ENCODE results near the gene ZSWIM1. TPM values are rescaled to one million over a fixed set of nuclear protein-coding genes. Genes with fewer than 3 reads are reported as not detected.
A peak's percentile ranks its signal among the peaks of the same experiment; 100 is the strongest.

Gene ZSWIM1
- total and polyA plus RNA-seq, 2 of the 4 experiments (the other 2 are of a cell fraction), result 4.2 to 10.0 TPM

GRCh38 chr20:45894797-45895196 is 13.8 kb downstream of the ZSWIM1 start:
- H3K18ac ChIP-seq (ENCODE audit: low read depth, low read length), result no peak overlapping the region
- no peak overlapping the region for H2AK5ac ChIP-seq (ENCODE audit: low read depth, low read length)
- H3K4me3 ChIP-seq (ENCODE audit: insufficient read depth, low read depth, low read length), result no peak overlapping the region
- H3K4me1 ChIP-seq (ENCODE audit: control insufficient read depth, insufficient read depth, low read length), result peaks cover 3% of the 10 kb centered on the region; the same call in 1 of the 2 replicates
- ChIA-PET POLR2A (ENCODE audit: unreplicated experiment) (no interaction called here), CTCF (no interaction called here)
- H3K56ac ChIP-seq (ENCODE audit: extremely low read depth, insufficient read depth, low read length), result no peak overlapping the region
- 0 out of 2 replicates have a peak, but pooled peaks cover 8% of the 10 kb centered on the region for H4K20me1 ChIP-seq (ENCODE audit: insufficient read depth, low read length)
- in situ Hi-C loops (cut with MboI; ENCODE audit: low sequenced_read_pairs) (no loop called here), dilution Hi-C loops (cut with HindIII; ENCODE audit: low sequenced_read_pairs, unreplicated experiment) (no loop called here), intact Hi-C loops (cut with micrococcal nuclease) (loop anchor here (5.0 kb wide), 1 partner anchor 78 kb away; the partner anchor contains the start of gene ZNF335)
- H2BK5ac ChIP-seq (ENCODE audit: low read depth, low read length, poor library complexity, severe bottlenecking), result no peak overlapping the region
- no peak overlapping the region for H2BK15ac ChIP-seq (ENCODE audit: low read depth, low read length)
- H2BK120ac ChIP-seq (ENCODE audit: low read depth, low read length), result no peak overlapping the region
- WGBS, 2 experiments (ENCODE audit: extremely low coverage in 2 of 2, insufficient read length in 1 of 2), result no CpG with 5 or more reads among the region's 12 CpGs
- no peak overlapping the region for H2BK20ac ChIP-seq (ENCODE audit: low read depth, low read length)
- ATAC-seq (ENCODE audit: low read depth), result no peak
- H3K4ac ChIP-seq (ENCODE audit: low read depth, low read length), result no peak overlapping the region
- no peak overlapping the region for H4K91ac ChIP-seq (ENCODE audit: insufficient read depth, low read depth, low read length)
- 0 out of 2 replicates have a peak, but pooled peaks cover 2% of the 10 kb centered on the region for H3K9me1 ChIP-seq (ENCODE audit: insufficient read depth, low read length)
- H3K9me3 ChIP-seq (ENCODE audit: control insufficient read depth, insufficient read depth, low read length), result no peaks in the 10 kb centered on the region
- H3K27ac ChIP-seq (ENCODE audit: insufficient read depth, low read length), result no peak overlapping the region
- H3K4me2 ChIP-seq (ENCODE audit: low read depth, low read length), result no peak overlapping the region
- peaks cover 14 to 44% of the 10 kb centered on the region in 2 experiments for H3K79me1 ChIP-seq (ENCODE audit: low read depth in 1 of 2, low read length in 2 of 2)
- H3K14ac ChIP-seq (replicated peaks; ENCODE audit: low read depth, low read length), result no peak overlapping the region
- no peak for TF ChIP-seq MXI1 (IDR thresholded peaks at IDR 0.05; ENCODE audit: borderline replicate concordance, low read depth, low read length)
- TF ChIP-seq, protein P1, sequence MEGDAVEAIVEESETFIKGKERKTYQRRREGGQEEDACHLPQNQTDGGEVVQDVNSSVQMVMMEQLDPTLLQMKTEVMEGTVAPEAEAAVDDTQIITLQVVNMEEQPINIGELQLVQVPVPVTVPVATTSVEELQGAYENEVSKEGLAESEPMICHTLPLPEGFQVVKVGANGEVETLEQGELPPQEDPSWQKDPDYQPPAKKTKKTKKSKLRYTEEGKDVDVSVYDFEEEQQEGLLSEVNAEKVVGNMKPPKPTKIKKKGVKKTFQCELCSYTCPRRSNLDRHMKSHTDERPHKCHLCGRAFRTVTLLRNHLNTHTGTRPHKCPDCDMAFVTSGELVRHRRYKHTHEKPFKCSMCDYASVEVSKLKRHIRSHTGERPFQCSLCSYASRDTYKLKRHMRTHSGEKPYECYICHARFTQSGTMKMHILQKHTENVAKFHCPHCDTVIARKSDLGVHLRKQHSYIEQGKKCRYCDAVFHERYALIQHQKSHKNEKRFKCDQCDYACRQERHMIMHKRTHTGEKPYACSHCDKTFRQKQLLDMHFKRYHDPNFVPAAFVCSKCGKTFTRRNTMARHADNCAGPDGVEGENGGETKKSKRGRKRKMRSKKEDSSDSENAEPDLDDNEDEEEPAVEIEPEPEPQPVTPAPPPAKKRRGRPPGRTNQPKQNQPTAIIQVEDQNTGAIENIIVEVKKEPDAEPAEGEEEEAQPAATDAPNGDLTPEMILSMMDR (conservative IDR thresholded peaks at IDR 0.05; ENCODE audit: low read depth, low read length), result no peak
- TF ChIP-seq POLR2A (IDR thresholded peaks at IDR 0.05; ENCODE audit: low read depth, low read length), result no peak
- TF ChIP-seq RAD21 (IDR thresholded peaks at IDR 0.05; ENCODE audit: low read length), result no peak
- TF ChIP-seq RFX5 (IDR thresholded peaks at IDR 0.05; ENCODE audit: low read depth, low read length), result no peak
- TF ChIP-seq ELK1 (IDR thresholded peaks at IDR 0.05; ENCODE audit: borderline replicate concordance, low read depth, low read length), result no peak
- TF ChIP-seq NFE2L2 (IDR thresholded peaks at IDR 0.05; ENCODE audit: low read depth, low read length), result no peak
- no peak for TF ChIP-seq SMC3 (IDR thresholded peaks at IDR 0.05; ENCODE audit: low read depth, low read length)
- TF ChIP-seq RCOR1 (IDR thresholded peaks at IDR 0.05; ENCODE audit: insufficient replicate concordance, low read length), result no peak
- TF ChIP-seq MAZ (IDR thresholded peaks at IDR 0.05; ENCODE audit: borderline replicate concordance, low read depth, low read length), result no peak
- TF ChIP-seq MAFK (IDR thresholded peaks at IDR 0.05; ENCODE audit: low read depth, low read length), result no peak
- TF ChIP-seq CHD1 (IDR thresholded peaks at IDR 0.05; ENCODE audit: low read depth, low read length), result no peak
- BruUV-seq (replicated peaks), result no TSS peak
- DNase-seq, result no peak
- peak overlapping the region; percentile 5 for H2AFZ ChIP-seq (replicated peaks; ENCODE audit: low read length, poor library complexity)
- H2AK9ac ChIP-seq (replicated peaks; ENCODE audit: low read depth, low read length, poor library complexity), result no peak overlapping the region
- H4K5ac ChIP-seq (ENCODE audit: low read depth, low read length), result no peak overlapping the region
- H4K8ac ChIP-seq (ENCODE audit: low read depth in 2 of 2, low read length in 2 of 2), result no peak overlapping the region
- H3K36me3 ChIP-seq (ENCODE audit: control insufficient read depth, insufficient read depth, low read length), result peaks cover 54% of the 10 kb centered on the region
- H3K27me3 ChIP-seq (ENCODE audit: control insufficient read depth, insufficient read depth, low read length), result no peaks in the 10 kb centered on the region
- H3K9ac ChIP-seq (ENCODE audit: low read depth, low read length), result no peak overlapping the region
- H3K23ac ChIP-seq (ENCODE audit: low read depth, low read length), result no peak overlapping the region
